Measurements from ENCODE around the gene SMIM43.
"Not testable (repeated sequence)": the region's sequence is repeated elsewhere in the genome, so short reads cannot be mapped to it uniquely, and the experiment has no call there.

SMIM43 gene

GRCh38 chr4:121765971-121766538 lies 1.1 kb upstream of the SMIM43 start:
- H3K36me3 ChIP-seq (ENCODE audit: control insufficient read depth in 1 of 2, insufficient read depth in 2 of 2, low read length in 2 of 2): no peaks in the 10 kb centered on the region
- H3K27me3 ChIP-seq (ENCODE audit: control insufficient read depth in 1 of 2, insufficient read depth in 2 of 2, low read length in 2 of 2): peaks cover 21 to 34% of the 10 kb centered on the region in 2 donors
- no peaks in the 10 kb centered on the region for H3K9me3 ChIP-seq (ENCODE audit: control insufficient read depth in 1 of 2, low read length in 2 of 2)
- H3K27ac ChIP-seq (ENCODE audit: low read depth, low read length): no peak overlapping the region
- no peak overlapping the region for H3K4me3 ChIP-seq (ENCODE audit: low read depth in 1 of 2, low read length in 2 of 2)
- no peaks in the 10 kb centered on the region for H3K4me1 ChIP-seq (ENCODE audit: control insufficient read depth in 1 of 2, insufficient read depth in 2 of 2, low read length in 2 of 2)
- no peak overlapping the region for H3K9ac ChIP-seq (ENCODE audit: low read depth in 1 of 2, low read length in 2 of 2)

GRCh38 chr4:121765368-121765705 lies 373 bp upstream of the SMIM43 start:
- Histone ChIP-seq H3K36me3 (ENCODE audit: control insufficient read depth in 1 of 2, insufficient read depth in 2 of 2, low read length in 2 of 2) (no peaks in the 10 kb centered on the region), H3K9ac (ENCODE audit: low read depth in 1 of 2, low read length in 2 of 2) (no peak overlapping the region), H3K9me3 (ENCODE audit: control insufficient read depth in 1 of 2, low read length in 2 of 2) (no peaks in the 10 kb centered on the region), H3K27ac (ENCODE audit: low read depth, low read length) (no peak overlapping the region), H3K27me3 (ENCODE audit: control insufficient read depth in 1 of 2, insufficient read depth in 2 of 2, low read length in 2 of 2) (peaks cover 21 to 39% of the 10 kb centered on the region in 2 donors), H3K4me3 (ENCODE audit: low read depth in 1 of 2, low read length in 2 of 2) (no peak overlapping the region), H3K4me1 (ENCODE audit: control insufficient read depth in 1 of 2, insufficient read depth in 2 of 2, low read length in 2 of 2) (no peaks in the 10 kb centered on the region)

GRCh38 chr4:121764303-121764701 lies 662 bp downstream of the SMIM43 start:
- no peaks in the 10 kb centered on the region for H3K9me3 ChIP-seq (ENCODE audit: control insufficient read depth in 1 of 2, low read length in 2 of 2)
- peaks cover 21 to 39% of the 10 kb centered on the region in 2 donors for H3K27me3 ChIP-seq (ENCODE audit: control insufficient read depth in 1 of 2, insufficient read depth in 2 of 2, low read length in 2 of 2)
- H3K36me3 ChIP-seq (ENCODE audit: control insufficient read depth in 1 of 2, insufficient read depth in 2 of 2, low read length in 2 of 2): no peaks in the 10 kb centered on the region
- H3K4me1 ChIP-seq (ENCODE audit: control insufficient read depth in 1 of 2, insufficient read depth in 2 of 2, low read length in 2 of 2): no peaks in the 10 kb centered on the region
- H3K9ac ChIP-seq (ENCODE audit: low read depth in 1 of 2, low read length in 2 of 2): no peak overlapping the region
- no peak overlapping the region for H3K27ac ChIP-seq (ENCODE audit: low read depth, low read length)
- H3K4me3 ChIP-seq (ENCODE audit: low read depth in 1 of 2, low read length in 2 of 2): peak overlapping the region in 1 of 2 donors; percentile 14

- Histone ChIP-seq H3K4me3 (ENCODE audit: low read depth in 1 of 2, low read length in 2 of 2) (no peak overlapping the region), H3K9me3 (ENCODE audit: control insufficient read depth in 1 of 2, low read length in 2 of 2) (no peaks in the 10 kb centered on the region), H3K9ac (ENCODE audit: low read depth in 1 of 2, low read length in 2 of 2) (no peak overlapping the region), H3K27me3 (ENCODE audit: control insufficient read depth in 1 of 2, insufficient read depth in 2 of 2, low read length in 2 of 2) (peaks cover 16 to 28% of the 10 kb centered on the region in 2 donors), H3K36me3 (ENCODE audit: control insufficient read depth in 1 of 2, insufficient read depth in 2 of 2, low read length in 2 of 2) (no peaks in the 10 kb centered on the region), H3K27ac (ENCODE audit: low read depth, low read length) (no peak overlapping the region), H3K4me1 (ENCODE audit: control insufficient read depth in 1 of 2, insufficient read depth in 2 of 2, low read length in 2 of 2) (no peaks in the 10 kb centered on the region)
Observed at GRCh38 chr4:121760205-121760604, 4.8 kb downstream of the SMIM43 start.

- Histone ChIP-seq H3K9ac (ENCODE audit: low read depth in 1 of 2, low read length in 2 of 2) (no peak overlapping the region), H3K9me3 (ENCODE audit: control insufficient read depth in 1 of 2, low read length in 2 of 2) (no peaks in the 10 kb centered on the region), H3K4me3 (ENCODE audit: low read depth in 1 of 2, low read length in 2 of 2) (no peak overlapping the region), H3K4me1 (ENCODE audit: control insufficient read depth in 1 of 2, insufficient read depth in 2 of 2, low read length in 2 of 2) (no peaks in the 10 kb centered on the region), H3K36me3 (ENCODE audit: control insufficient read depth in 1 of 2, insufficient read depth in 2 of 2, low read length in 2 of 2) (no peaks in the 10 kb centered on the region), H3K27ac (ENCODE audit: low read depth, low read length) (no peak overlapping the region), H3K27me3 (ENCODE audit: control insufficient read depth in 1 of 2, insufficient read depth in 2 of 2, low read length in 2 of 2) (peaks cover 8 to 16% of the 10 kb centered on the region in 2 donors)
Observed at GRCh38 chr4:121758925-121759568, 5.9 kb downstream of the SMIM43 start.

GRCh38 chr4:121752142-121752541 lies 12.8 kb downstream of the SMIM43 start:
- not testable (repeated sequence) for H3K9ac ChIP-seq (ENCODE audit: low read depth in 1 of 2, low read length in 2 of 2); H3K9me3 ChIP-seq (ENCODE audit: control insufficient read depth in 1 of 2, low read length in 2 of 2); H3K4me1 ChIP-seq (ENCODE audit: control insufficient read depth in 1 of 2, insufficient read depth in 2 of 2, low read length in 2 of 2); H3K27me3 ChIP-seq (ENCODE audit: control insufficient read depth in 1 of 2, insufficient read depth in 2 of 2, low read length in 2 of 2); H3K27ac ChIP-seq (ENCODE audit: low read depth, low read length); H3K36me3 ChIP-seq (ENCODE audit: control insufficient read depth in 1 of 2, insufficient read depth in 2 of 2, low read length in 2 of 2); H3K4me3 ChIP-seq (ENCODE audit: low read depth in 1 of 2, low read length in 2 of 2)

- no peaks in the 10 kb centered on the region for H3K27me3 ChIP-seq (ENCODE audit: control insufficient read depth in 1 of 2, insufficient read depth in 2 of 2, low read length in 2 of 2)
- H3K36me3 ChIP-seq (ENCODE audit: control insufficient read depth in 1 of 2, insufficient read depth in 2 of 2, low read length in 2 of 2): no peaks in the 10 kb centered on the region
- H3K9me3 ChIP-seq (ENCODE audit: control insufficient read depth in 1 of 2, low read length in 2 of 2): no peaks in the 10 kb centered on the region
- H3K27ac ChIP-seq (ENCODE audit: low read depth, low read length): no peak overlapping the region
- H3K4me3 ChIP-seq (ENCODE audit: low read depth in 1 of 2, low read length in 2 of 2): no peak overlapping the region
- H3K4me1 ChIP-seq (ENCODE audit: control insufficient read depth in 1 of 2, insufficient read depth in 2 of 2, low read length in 2 of 2): no peaks in the 10 kb centered on the region
- H3K9ac ChIP-seq (ENCODE audit: low read depth in 1 of 2, low read length in 2 of 2): no peak overlapping the region
Observed at GRCh38 chr4:121749225-121749624, 15.7 kb downstream of the SMIM43 start.

- H3K4me1 ChIP-seq (ENCODE audit: control insufficient read depth in 1 of 2, insufficient read depth in 2 of 2, low read length in 2 of 2): no peaks in the 10 kb centered on the region
- H3K9ac ChIP-seq (ENCODE audit: low read depth in 1 of 2, low read length in 2 of 2): no peak overlapping the region
Observed at GRCh38 chr4:121742794-121743193, 22.2 kb downstream of the SMIM43 start.

GRCh38 chr4:121741751-121742150 lies 23.2 kb downstream of the SMIM43 start:
- Histone ChIP-seq H3K27ac (ENCODE audit: low read depth, low read length) (no peak overlapping the region), H3K9me3 (ENCODE audit: control insufficient read depth in 1 of 2, low read length in 2 of 2) (no peaks in the 10 kb centered on the region), H3K9ac (ENCODE audit: low read depth in 1 of 2, low read length in 2 of 2) (no peak overlapping the region), H3K27me3 (ENCODE audit: control insufficient read depth in 1 of 2, insufficient read depth in 2 of 2, low read length in 2 of 2) (no peaks in the 10 kb centered on the region), H3K36me3 (ENCODE audit: control insufficient read depth in 1 of 2, insufficient read depth in 2 of 2, low read length in 2 of 2) (no peaks in the 10 kb centered on the region), H3K4me3 (ENCODE audit: low read depth in 1 of 2, low read length in 2 of 2) (no peak overlapping the region), H3K4me1 (ENCODE audit: control insufficient read depth in 1 of 2, insufficient read depth in 2 of 2, low read length in 2 of 2) (no peaks in the 10 kb centered on the region)

More at GRCh38 chr4:121742794-121743193, 22.2 kb downstream of the SMIM43 start:
- Histone ChIP-seq H3K36me3 (ENCODE audit: control insufficient read depth in 1 of 2, insufficient read depth in 2 of 2, low read length in 2 of 2) (no peaks in the 10 kb centered on the region), H3K27me3 (ENCODE audit: control insufficient read depth in 1 of 2, insufficient read depth in 2 of 2, low read length in 2 of 2) (no peaks in the 10 kb centered on the region), H3K27ac (ENCODE audit: low read depth, low read length) (no peak overlapping the region), H3K9me3 (ENCODE audit: control insufficient read depth in 1 of 2, low read length in 2 of 2) (no peaks in the 10 kb centered on the region), H3K4me3 (ENCODE audit: low read depth in 1 of 2, low read length in 2 of 2) (no peak overlapping the region)

- Histone ChIP-seq H3K4me3 (ENCODE audit: low read depth in 1 of 2, low read length in 2 of 2) (no peak overlapping the region), H3K27me3 (ENCODE audit: control insufficient read depth in 1 of 2, insufficient read depth in 2 of 2, low read length in 2 of 2) (no peaks in the 10 kb centered on the region), H3K9me3 (ENCODE audit: control insufficient read depth in 1 of 2, low read length in 2 of 2) (no peaks in the 10 kb centered on the region), H3K4me1 (ENCODE audit: control insufficient read depth in 1 of 2, insufficient read depth in 2 of 2, low read length in 2 of 2) (no peaks in the 10 kb centered on the region), H3K9ac (ENCODE audit: low read depth in 1 of 2, low read length in 2 of 2) (no peak overlapping the region), H3K27ac (ENCODE audit: low read depth, low read length) (no peak overlapping the region), H3K36me3 (ENCODE audit: control insufficient read depth in 1 of 2, insufficient read depth in 2 of 2, low read length in 2 of 2) (no peaks in the 10 kb centered on the region)
Observed at GRCh38 chr4:121740796-121741409, 24.1 kb downstream of the SMIM43 start.

Measured in duodenal mucosa (tissue), 2 donors.